UCSD-AML1 (cell line): ENCODE data around the gene DMRTB1.

Source experiments
- DNase-seq: peaks from one replicate; lab custom pipeline; 2025; ENCODE audit not compliant: unreplicated experiment; lab: John Stamatoyannopoulos, UW

The DMRTB1 gene

GRCh38 chr1:53459321-53460175 lies at the start of gene DMRTB1:
TSS of gene DMRTB1 (plus strand) at chr1:53459399. CDS start at chr1:53459454, 55 bp downstream.
- DNase-seq: no peak

- DNase-seq: no peak
Observed at GRCh38 chr1:53409695-53410094, 49.5 kb upstream of the DMRTB1 start.

DNA sequence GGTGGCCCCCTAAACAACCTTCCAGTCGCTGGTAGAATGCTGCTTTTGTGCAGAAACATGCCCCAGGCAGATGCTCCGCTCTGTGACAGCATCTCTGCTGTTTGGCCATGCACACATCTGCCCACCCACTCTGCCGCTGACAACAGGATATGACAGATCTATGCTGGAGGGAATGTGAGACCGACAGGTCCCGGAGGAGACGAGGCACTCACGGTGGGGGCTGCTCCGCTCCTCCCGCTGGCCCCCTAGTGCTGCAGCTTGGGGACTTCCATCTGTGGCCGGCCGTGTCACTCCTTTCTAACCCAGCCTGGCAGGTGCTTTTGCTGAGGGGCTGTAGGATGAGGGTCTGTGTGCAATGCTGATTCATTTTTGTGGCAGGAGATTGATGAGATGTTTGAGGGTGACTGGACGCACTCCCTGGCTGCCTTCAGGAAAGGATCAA lies 49.1 kb upstream of the DMRTB1 start:
- no peak for DNase-seq

GRCh38 chr1:53410701-53411100 lies 48.5 kb upstream of the DMRTB1 start:
- DNase-seq: no peak

DNA sequence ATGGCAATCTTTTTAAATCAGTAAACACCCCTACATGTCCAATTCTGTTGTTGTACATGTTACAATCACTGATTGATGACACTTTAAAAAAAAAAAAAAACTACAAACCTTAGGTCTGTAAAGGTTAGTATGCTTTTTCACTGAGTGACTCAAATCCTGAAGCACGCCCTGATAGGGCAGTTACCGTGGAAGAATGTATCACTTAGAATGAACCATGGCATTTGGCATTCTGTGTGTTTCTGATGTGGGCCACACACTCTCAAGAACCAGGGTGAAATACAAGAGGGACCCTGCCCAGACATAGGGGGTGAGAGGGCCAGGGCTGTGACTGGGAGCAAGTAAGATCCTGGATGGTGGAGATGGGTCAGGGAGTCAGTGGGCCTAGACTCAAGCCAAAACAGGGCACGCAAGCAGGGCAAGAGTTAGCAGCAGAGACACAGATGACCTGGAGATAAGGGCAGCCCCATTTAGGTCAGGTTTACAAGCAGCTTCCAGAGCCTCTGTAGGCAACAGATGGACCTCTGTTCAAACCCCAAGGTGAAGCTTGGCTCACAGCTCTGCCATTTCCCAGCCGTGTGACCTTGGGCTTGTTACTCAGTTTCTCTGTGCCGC lies 47.6 kb upstream of the DMRTB1 start:
- no peak for DNase-seq

DNA sequence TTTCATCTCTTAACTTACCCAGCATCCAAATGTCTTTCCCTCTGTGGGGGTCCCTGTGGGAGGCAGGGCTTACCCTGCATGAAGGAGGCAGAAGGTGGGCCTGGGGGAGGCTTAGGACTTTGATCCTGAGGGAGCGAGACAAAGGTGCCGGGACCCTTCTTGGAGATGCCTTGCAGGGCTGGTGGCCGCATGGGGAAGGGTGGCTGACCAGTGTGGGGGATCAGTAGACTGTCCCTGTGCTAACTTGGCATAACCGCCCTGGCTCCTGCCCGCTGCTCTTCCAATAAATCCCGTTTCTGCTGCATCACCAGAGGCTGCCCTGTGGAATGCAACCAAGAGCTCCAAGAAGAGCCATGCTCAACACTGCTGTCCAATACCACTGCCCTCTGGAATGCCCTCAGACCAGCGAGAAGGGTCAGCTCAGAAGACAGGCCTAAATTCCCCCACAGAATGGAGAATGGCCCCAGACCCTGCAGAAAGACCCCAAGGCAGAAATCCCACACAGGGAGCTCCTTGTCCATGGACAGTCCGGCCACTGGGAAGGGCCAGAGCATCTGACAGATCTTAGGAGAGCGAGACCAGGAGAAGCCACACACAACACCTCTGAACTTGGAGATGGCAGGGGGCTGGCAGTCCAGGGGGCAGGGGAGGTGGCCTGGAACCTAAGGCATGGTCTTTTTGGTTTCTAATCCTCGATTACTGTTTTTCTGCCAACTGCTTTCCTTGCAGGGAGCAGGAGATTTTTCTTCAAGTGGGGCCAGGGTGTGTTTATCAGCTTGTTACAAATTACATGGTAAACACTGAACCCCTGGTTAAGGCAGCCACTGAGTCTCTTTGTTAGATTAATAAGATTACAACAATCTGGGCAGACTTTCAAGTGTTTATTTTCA lies 46.7 kb upstream of the DMRTB1 start:
- DNase-seq: no peak

DNA sequence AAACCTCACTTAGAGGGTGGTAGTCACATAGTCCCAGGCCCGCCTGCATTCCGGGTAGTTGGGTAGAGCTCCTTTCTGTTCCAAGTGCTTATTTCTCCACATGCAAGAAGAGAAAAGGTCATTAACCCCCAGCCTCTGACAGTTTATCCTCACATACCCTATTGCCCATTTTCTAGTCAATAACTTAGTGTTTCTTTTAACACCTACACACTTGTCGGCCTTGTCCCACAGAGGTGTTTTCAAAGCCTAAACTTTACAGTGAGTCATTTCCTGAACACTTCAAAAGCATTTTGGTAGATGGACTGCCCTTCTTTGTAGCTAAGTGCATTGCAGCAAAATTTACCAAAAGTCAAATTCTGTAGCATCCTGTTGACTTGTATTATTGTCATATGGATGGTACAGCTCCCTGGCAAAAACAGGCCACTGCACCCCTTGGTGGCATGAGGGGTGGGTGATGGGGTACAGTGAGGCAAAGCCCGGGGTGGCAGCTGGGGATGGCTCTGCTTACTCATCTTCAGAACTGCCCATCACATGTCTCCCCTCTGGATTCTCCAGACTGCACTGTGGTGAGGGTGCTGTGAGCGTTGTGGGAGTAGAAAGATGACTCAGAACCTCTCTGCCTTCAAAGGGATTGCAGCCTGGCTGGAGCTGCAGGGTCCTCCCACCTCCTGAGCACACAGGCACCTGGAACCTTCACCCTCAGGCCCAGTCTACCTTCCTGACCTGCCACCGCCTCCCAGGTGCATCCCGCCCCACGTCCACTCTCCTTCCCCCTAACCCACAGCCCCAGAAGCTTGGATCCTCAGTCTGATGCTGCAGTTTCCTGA lies 45.8 kb upstream of the DMRTB1 start:
- no peak for DNase-seq

DNA sequence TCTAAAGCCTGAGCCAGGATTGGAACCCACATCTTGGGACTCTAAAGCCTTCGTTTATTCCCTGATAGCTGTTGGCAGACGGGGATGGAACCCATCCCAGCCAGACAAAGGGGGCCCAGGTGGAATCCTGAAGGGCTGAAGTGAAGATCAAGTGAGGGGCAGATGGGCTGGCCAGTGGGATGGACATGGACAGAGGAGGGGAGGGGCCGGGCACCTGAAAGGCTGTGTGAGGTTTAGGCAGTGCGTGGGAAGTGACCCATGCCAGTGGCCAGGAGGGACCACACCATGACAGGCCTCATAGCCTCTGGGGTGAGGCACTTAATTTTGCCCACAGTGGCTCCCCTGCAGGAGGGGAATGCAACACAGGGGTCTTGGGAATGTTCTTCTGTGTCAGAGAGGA lies 44.6 kb upstream of the DMRTB1 start:
- DNase-seq: no peak

DNA sequence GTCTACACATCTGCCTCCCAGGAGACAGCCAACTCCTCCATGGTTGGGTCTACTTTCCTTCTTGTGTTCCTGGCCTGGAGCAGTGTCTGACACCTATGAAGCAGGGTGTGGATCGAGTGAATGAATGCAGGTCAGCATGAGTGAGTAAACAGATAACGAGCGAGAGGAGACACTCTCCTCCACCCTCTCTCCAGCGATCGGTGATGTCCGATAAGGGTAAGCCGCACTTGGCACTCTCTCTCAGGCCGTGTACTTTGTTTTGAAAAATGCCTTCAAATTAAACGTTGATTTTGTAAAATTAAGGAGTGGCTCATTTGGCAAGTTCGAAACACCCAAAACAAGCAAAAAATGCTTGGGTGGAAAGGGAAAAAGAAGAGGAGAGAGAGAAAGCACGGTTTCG lies 43.8 kb upstream of the DMRTB1 start:
- no peak for DNase-seq

GRCh38 chr1:53416269-53416813 lies 42.9 kb upstream of the DMRTB1 start:
- DNase-seq: no peak

DNA sequence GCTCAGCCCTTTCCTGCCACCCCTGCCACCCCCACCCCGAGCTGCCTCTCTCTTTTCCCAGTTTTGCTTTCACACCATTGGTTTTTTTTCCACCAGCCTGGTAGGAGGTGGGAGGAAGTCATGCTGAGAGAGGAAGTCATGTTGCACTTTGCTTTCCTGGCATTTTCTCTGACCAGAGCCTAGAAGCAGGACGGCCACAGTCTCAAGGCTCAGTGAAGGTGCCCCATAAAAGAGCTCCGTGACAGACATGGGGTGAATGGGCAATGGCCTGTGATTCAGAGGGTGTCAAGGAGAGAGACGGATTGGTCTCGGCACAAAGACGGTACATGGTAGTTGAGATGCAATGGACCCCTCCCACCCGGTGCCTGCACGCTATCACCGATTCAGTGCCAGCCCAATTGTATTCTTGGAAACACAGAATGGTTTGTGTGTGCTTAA lies 42.1 kb upstream of the DMRTB1 start:
- no peak for DNase-seq

DNA sequence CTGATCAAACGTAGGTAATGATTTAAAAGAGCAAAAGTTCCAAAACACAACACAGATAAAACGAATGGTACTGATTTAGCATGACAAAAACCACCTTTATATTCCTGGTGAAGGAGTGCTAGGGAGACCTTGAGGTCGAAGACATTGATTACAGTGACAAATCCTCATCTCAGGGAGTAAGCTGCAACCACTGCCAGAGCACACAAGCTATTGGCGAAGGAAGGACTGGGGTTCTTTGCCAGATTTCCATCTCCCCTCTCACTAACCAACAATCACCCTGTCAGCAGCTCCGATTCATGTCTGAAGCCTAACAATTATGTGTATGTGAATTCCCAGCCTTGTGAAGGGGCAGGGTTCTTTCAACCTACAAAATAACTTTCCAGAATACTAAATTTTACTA lies 40.2 kb upstream of the DMRTB1 start:
- DNase-seq: no peak

- no peak for DNase-seq
Observed at GRCh38 chr1:53420341-53420740, 38.9 kb upstream of the DMRTB1 start.

GRCh38 chr1:53421208-53421607 lies 38.0 kb upstream of the DMRTB1 start:
- no peak for DNase-seq

DNA sequence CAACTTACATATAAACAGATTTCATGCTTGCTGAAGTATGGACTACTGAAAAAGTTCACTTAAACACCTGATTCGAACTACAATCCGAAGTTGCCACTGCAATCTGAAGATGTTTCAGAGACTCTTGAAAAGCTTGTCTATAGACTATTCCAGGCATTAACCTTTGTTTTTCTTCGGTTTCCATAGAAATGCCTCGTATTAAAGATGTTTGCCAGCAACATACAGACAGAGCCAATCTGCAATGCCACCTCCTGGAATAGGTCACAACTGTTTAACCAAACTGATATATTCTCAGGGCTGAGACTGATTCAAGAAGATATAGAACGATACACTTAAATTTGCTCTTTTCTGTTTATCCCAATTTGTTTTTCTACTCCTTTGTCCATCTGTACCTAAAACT lies 28.9 kb upstream of the DMRTB1 start:
- no peak for DNase-seq

DNA sequence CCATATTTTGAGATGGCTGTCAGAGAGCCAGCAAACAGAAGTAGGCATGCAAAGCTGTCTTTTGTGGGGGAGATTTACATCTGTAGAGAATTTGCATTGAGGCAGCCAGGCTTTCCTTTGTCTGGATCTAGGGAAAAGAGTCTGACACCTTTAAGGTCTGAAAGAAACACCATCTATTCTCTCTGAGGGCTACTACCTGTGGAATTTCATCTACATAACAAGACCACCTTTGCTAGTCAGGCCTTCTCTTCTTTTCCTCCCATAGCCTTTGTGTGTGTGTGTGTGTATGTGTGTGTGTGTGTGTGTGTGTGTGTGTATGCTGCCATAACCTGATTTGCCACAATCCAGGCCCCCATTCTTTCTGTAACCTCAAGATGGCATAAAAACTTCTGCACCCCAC lies 28.4 kb upstream of the DMRTB1 start:
- DNase-seq: no peak

GRCh38 chr1:53431244-53431643 lies 28.0 kb upstream of the DMRTB1 start:
- no peak for DNase-seq

- DNase-seq: no peak
Observed at GRCh38 chr1:53431805-53432565, 27.2 kb upstream of the DMRTB1 start.

DNA sequence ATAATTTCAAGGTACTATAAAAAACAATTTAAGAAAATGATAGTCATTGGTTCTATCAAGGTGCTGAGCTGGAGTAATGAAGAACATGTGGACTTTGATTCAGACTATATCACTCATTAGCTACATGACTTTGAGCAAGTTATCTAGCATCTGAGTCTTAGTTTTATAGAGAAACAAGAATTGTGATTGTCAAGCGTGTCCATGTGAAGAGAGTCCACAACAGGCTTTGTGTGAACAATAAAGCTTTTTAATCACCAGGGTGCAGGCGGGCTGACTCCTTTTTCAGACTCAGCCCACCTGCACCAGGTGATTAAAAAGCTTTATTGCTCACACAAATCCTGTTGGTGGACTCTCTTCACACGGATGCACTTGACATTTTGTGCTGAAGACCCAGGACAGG lies 26.6 kb upstream of the DMRTB1 start:
- DNase-seq: no peak
